LHCN-M2 (cell line): ENCODE measurements around the gene ACAP3. TPM values are rescaled to one million over a fixed set of nuclear protein-coding genes. Genes with fewer than 3 reads are reported as not detected.
A peak's percentile ranks its signal among the peaks of the same experiment; 100 is the strongest.

Experiments used
- DNase-seq: peaks from one replicate; pipeline ENCODE4 v3.0.0-alpha.2; 2012; ENCODE audit warnings: low read depth
- total RNA-seq: library from RNA; depleted of rRNA; stranded (reverse); fragments of >200 nt; gene quantifications from 2 replicates; pipeline ENCODE4 v1.2.3, GENCODE V29; 2014

Gene ACAP3
- total RNA-seq, 1 experiment from 2014 or later: 71.0 TPM

DNA sequence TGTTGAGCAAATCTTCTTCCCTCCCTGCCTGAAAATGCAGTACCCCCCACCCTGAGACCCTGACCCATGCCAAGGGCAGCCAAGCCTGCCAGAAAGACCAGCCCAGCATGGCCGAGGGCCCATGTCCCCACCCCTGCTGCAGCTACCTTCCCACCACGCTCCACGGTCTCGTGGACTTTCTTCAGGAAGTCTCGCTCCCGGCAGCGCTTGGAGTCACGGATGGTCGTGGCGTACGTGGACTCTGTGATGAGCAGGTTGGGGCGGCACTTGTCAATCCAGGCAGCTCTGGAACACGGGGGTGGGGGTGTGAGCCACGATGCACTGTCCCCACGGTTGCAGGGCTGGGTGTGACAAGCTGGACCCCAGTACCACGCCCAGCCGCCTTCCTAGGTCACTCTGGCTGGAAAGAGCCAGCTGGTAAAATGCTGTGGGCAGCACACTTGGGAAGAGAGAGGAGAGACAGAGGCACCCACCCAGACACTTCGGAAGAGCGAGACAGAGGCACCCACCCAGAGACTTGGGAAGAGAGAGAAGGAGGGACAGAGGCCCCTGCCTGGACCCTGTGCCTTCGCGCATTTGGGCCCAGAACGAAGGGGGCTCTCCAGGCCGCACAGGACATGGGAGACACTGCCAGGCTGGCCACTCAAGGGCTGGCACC lies 7.1 kb upstream of the ACAP3 start:
- DNase-seq: no peak

DNA sequence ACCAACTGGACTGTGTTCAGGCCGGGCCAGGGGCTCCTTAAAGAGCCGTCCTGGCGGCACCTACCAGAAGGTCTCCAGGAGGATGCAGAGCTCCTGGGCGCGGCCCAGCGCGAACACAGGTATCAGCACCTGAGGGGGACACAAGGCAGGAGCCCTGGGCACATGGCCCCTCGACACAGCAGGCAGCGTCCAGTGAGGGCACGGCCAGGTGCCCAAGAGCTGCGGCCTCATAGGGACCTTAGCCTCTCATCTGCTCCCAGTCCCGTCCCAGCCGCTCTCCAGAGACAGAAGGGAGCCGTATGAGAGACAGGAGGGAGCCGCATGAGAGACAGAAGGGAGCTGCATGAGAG lies 6.5 kb upstream of the ACAP3 start:
- no peak for DNase-seq

DNA sequence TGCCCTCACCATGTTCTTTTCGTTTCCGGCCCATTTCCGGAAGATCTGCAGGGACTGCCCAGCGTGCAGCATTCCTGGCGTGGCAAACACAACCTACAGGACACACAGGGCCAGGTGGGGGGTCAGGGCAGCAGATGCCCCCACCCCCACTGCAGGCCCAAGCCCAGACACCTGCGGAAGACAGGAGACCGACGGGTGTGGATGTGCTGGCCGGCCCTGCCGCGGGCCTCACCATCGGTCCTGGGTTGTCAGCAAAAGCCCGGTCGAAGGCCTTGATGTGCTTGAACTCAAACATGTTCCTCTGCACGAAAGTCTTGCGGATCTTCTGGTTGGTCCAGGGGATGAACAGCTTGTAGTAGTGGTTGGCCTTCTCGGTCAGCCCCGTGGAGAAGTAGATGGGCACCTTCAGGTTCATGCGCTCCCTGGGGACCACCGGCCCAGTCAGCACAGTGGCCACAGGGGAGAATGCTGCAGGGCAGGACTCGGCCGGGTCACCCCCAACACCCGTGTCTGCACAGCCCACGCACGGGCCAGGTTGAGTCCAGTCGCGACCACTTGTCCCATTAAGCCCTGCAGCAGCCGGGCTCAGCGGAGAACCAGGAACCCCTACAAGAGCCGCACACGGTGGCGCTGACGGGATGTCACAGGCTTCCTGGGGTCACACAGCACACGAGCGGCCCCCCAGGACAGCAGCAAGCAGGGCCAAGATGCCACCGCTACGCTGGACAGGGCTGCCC lies 5.9 kb upstream of the ACAP3 start:
- DNase-seq: no peak

DNA sequence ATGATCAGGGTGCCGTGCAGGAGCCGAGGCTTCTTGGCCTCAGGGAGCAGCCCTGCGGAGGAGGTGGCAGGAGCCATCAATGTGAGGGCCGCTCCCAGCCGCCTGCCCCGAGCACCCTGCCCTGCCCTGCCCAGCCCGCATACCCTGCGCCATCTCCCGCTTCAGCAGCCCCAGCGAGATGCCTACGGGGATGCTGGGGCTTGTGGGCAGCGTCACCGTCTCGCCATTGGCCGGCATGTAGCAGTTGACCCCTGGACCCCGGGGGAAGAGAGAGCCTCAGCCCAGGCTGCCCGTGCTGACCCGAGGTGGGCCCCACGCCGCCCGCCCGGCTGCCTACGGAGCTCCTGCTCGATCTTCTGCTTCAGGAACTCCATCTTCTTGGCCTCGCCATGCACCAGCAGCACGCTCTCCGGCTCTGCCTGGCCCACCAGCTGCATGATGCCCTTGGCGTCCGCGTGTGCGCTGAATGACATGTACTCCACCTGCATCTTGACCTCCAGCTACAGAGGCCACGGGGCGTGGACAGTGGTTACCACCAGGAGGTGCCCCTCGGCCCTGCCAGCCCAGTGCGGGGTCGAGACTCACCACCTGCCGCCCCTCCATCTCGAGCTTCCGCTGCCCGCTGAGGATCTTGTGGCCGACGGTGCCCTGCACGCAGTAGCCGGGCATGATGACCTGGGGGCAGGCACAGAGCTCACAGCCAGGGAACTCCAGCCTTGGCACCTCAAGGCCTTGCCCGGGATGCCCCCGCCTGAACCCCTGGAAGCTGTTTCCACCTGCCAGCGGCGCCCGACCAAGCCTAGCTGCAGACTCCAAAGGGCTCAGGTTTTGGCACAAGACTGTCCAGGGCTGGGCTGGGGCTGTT lies 5.0 kb upstream of the ACAP3 start:
- no peak for DNase-seq

DNA sequence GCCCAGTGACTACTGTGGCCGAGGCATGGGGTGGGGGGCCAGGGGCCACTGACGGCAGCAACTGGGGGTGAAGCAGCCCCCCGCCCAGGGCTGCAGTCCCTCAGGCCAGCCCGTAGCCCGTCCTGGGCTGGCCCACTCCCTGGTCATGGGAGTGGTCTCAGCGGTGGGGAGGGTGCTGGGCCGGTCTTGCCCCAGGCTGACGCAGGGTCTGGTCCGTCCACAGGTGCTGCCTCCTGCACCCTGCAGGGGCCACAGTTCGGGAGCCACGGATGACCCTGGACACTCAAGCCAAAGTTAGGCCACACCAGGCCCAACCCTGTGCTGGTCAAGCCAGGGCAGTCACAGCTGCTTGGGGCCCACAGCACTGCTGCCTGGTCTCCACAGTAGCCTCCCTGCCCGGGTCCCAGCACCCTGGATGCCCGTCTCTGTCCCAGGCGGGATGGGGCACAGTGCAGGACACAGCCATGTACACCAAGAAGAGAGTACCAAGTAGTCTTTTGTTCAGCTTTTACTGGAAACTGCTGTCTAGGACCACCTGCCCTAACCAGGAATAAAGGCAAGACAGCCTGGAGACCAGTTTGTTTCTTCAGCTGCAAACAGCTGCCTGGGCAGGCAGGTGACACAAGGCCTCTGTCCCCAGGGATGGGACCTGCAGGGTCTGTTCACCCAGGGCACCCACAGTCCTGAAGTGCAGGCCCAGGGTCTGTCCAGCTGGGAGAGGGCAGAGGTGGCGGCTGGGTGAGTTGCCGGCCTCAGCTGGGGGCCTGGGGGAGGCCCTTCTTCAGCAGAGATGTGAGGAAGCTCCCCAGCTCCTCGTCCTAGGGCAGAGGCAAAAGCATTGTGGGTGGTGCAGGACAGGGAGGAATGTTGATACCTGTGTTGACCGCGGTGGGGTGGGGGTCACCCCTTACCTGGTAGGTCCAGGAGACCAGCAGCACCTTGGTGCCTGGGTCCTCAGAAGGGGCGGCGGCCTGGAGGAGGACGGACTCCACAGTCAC lies 3.7 kb upstream of the ACAP3 start:
- no peak for DNase-seq

DNA sequence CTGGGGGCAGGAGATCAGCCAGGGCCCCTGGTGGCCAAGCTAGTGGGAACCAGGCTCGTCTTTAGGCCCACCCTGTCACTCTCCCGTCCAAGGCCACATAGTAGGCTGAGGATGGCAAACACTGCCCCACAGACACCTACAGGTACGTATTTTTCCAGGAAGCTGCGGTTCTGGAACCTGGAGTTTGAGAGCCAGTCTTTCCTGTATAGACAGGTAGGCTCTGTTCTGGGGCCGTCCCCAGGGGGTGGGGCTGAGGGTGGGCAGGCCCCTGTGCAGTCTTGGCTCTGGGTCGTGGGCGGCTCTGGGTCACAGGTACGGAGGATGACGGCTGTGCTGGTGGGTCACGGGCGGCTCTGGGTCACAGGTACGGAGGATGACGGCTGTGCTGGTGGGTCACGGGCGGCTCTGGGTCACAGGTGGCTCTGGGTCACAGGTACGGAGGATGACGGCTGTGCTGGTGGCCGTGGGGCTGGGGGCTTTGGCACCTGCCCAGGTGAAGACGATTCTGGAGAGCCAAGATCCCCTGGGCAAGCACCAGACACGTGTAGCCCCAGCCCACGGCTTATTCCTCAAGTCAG lies 2.8 kb upstream of the ACAP3 start:
- DNase-seq: no peak

DNA sequence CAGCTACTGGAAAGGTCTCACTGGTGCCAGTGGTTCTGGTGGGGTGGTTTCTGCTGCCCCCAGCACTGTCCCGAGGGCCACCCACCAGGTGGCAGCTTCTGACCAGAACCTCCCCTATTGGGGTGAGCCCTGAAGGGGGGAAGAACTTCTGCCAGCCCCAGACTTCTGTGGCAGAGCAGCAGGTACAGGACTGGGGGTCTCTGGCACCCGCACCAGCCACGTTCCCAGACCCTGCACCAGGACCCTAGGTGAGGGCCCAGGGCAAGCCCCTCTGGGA lies 2.3 kb upstream of the ACAP3 start:
- no peak for DNase-seq

DNA sequence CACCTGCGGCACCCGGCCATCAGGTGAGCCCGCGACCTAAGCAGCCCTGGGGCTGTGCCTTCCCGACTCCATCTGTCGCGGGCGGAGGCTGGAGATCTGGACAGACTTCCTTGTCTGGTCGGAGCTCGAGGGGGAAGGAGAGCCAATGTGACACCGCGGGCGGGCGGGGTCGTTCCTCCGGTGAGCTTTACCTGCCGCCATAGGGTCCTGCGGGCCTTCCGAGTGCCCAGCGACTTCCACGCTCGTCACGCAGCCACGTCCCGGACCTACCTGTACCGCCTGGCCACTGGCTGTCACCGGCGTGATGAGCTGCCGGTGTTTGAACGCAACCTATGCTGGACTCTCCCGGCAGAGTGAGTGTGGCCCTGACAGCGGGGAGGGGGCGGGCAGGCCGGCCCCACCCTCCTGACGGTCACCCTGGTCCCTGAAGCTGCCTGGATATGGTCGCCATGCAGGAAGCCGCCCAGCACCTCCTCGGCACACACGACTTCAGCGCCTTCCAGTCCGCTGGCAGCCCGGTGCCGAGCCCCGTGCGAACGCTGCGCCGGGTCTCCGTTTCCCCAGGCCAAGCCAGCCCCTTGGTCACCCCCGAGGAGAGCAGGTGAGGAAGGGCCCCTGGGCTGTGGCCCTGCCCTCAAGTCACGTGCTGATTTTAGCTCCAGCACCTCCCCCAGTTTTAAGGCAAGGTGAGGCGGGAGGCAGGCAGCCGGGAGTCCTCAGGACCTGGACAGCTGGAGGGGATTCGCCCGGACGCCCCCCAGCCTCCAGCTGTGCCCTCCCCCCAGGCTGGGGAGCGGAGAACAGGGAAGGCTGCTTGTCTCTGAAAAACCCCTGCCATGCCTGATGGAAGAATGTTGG lies 1.8 kb upstream of the ACAP3 start:
- no peak for DNase-seq

DNA sequence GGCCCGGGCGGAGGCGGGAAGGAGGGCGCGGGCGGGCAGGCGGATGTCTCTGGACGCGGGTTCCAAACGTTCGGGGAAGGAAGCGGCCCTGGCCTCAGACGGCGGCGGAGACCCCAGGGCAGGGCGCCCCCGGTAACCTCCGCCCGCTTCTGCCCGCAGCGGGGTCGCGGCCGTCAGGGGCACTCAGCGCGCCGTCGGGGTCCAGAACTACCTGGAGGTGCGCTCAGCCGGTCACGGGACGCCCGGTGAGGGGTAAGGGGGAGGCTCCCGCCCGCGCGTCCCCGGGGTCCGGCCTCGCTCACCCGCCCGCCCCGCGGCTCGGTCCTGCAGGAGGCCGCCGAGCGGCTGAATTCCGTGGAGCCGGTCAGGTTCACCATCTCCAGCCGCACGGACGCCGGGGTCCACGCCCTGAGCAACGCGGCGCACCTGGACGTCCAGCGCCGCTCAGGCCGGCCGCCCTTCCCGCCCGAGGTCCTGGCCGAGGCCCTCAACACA lies 1.1 kb upstream of the ACAP3 start:
- no peak for DNase-seq

DNA sequence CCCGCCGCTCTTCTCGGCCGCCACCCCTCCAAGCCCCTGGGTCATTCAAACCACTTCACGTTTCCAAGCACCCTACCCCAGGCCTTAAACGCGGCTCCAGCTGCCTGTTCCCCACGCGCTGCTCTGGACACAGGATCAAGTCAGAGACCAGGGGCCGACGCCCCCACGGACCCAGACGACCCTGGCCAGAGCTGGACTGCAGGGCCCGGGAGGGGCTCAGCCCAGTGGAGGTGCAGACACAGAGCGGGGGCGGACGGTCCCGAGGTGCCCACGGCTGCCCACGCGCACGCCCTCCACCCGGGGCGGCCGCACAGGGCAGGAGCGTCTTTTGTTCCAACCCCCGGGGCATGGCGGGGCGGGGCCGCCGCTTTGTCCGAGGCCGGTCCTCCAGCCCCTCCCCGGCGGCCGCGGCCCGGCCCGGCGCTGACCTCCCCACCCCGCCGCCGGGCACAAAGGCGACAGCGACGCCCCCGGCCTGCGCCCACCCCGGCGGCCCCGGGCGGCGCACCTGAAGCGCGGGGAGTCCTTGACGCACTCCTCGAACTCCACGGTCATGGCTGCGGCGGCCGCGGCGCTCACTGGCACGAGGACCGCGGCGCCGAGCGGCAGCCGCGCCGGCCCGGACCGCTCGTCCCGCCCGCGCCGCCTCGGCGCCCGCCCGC lies 338 bp downstream of the ACAP3 start:
- DNase-seq: no peak

DNA sequence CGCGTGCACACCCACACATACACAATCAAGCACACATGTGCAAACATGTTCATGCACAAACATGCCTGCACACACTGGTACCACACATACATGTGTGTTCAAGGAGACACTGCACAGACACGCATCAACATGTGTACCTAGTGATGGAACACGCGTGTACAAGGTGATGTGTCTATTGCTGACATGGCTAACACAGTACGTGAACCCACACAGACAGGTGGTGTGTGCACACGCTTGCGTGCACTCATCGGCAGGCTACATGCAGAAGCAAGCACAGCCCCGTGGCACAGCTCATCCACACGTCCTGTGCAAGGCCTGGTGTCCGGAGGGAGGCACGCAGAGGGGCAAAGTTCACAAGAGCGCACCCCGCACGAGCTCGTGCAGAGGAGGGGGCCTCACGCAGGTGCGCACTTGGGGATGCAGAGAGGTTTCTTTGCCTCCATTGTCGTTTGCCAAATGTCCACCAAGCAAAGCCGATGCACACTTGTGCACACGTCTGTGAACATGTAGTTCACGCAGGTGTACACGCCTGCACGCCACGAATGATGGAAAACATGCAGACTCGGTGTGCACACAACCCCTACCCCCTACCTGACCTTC lies 969 bp downstream of the ACAP3 start:
- DNase-seq: no peak

DNA sequence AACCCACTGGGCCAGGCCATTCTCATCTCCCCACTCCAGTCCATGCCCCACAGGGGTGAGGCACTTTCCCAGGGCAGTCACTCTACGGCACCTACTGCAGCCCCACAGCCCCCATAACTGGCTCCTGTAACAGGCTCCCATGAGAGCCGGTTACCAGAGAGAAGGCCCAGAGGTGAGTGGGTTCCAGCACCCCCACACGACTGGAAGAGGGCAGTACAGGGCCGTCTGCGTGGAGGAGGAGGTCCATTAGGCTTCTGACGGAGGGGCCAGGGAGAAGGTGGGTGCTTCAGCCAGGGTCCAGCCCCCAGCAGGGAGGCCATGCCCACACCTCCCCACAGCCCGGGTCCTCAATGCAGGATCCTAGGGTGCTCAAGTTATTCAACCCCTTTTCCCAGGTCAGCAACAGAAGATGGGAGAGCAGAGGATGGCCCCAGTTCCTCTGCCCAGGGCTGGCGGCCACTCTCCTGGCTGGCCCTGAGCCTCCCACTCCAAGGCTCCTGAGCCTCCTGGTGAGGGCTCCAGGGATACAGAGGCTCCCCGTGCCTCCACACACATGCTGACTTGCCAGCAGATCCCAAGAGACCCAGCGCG lies 1.6 kb downstream of the ACAP3 start:
- peak; percentile 37 for DNase-seq

DNA sequence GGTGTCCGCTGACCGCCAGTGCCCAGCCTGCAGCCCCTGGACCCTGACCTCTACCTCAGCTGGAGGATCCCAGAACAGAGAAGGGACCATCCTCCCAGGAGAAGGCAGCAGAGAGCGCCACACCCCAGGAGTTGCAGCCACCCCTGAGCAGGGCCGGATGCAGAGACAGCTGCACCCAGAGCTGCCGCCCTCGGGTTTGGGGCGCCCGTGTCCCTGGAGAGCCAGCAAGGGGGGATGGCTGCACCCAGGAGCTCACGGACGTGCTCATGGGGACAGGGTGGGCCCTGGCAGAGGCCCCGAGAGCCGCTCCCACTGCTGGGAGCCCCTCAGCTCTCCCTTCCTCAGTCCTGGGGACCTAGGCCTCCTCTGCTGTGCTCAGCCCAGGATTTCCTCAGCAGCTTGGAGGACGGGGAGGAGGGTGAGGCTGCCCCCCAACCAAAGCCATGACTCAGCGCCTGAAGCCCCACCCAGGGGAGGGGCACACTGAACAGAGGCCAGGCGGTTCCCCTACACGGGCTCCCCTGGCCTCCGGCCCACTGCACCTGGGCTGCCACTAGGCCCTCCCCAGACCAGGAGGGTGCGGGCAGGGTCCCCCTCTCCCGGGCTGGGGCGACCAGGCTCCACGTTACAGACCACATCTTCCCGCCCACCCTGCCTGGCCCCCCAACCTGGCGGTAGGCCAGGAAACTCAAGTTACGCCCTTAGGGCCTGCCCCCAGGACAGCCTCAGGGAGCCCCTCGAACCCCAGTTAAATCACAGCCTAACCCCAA lies 2.2 kb downstream of the ACAP3 start:
- peak; percentile 80 for DNase-seq

DNA sequence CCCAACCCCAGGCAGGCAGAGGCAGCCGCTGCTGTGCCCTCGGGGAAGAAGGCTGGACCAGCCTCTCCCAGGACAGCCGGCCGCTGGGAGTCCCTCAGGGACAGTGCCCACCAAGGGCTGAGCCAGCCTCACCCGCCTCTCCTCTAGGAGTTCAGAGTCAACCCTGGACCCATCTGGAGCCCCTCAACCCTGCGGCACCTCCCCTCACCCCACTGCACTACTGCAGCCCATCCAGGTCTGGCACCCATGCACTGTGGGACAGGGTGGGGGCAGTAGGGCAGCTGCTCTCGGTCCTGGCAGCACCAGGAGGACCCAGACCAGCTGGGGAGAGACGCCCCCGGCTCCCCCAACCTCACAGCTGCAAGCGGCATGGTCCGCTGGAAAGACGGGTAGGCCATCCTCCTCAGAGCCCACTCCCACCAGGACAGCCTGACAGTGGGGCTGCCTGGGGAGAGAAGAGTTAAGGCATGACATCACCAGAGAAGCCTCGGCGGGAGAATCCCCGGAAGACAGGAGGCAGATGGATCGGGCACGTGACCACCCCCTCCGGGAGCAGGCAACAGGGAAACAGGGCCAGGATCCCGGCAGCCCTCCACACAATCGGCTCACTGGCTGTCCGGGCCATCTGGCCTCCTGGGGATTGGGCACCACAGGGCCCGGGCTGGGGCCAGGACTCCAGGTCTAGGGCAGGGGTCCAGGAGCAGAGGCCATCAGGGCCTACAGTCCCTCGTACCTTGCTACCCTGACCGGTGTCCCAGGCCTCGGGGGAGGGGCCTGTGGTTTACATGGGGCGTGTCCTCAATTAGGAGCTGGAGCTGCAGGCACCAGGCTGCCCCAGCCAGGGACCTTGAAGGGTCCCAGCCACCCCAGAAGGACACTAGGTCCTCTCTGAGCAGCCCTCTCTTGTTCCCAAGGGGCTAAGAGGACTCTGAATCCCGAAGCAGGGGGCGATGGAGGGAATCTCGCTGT lies 3.1 kb downstream of the ACAP3 start:
- peak; percentile 77 for DNase-seq

DNA sequence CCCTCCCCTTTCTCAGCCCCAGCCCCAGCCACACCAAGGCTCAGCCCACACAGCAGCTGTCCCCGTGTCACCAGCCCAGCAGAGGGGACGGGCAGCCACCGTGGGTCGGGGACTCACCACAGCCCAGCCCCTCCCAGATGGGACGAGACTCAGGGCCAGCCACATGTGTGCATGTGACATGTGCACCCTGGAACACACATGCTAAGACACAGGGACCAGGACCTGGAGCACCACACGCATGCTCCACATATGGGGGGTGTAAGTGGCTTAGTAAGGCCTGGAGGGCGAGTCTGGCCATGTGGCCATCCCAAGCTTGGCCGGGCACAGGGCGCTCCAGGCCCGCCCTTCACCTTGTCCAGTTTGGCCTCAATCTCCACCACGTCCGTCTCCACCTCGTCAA lies 4.0 kb downstream of the ACAP3 start:
- DNase-seq: no peak

DNA sequence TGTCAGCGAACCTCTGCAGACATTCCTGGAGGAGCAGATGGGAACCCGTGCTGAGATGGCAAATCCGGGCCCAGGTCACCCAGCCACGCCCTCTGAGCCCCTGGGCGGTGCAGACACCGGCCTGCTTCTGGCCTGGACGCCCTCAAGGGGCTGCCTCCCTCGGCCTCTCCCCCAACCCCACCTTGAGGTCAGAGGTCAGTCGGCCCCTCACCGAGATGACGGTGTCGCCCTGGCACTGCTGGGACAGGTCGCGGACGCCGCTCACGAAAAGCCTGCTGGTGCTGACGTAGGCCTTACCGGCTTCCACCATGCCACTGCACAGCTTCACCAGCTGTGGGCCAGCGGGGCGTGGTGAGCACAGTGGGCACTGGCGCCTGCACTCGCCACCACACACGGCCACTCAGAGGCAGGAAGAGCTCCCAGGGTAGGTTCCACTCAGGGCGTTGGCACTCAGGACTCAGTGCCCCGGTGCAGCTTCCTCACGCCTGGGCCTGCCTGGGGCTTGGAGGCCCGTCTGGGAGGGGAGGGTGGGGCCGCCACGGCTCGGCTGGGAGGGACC lies 4.7 kb downstream of the ACAP3 start:
- DNase-seq: no peak
